Measurements from ENCODE around the gene BAMBI. TPM values are rescaled to one million over a fixed set of nuclear protein-coding genes. Genes with fewer than 3 reads are reported as not detected.
A peak's percentile ranks its signal among the peaks of the same experiment; 100 is the strongest.

The BAMBI gene, protein sequence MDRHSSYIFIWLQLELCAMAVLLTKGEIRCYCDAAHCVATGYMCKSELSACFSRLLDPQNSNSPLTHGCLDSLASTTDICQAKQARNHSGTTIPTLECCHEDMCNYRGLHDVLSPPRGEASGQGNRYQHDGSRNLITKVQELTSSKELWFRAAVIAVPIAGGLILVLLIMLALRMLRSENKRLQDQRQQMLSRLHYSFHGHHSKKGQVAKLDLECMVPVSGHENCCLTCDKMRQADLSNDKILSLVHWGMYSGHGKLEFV
- total RNA-seq (1.2 TPM), polyA plus RNA-seq (under 1 TPM in 1 of 4 donors, not detected in 3; 0.20 TPM)

DNA sequence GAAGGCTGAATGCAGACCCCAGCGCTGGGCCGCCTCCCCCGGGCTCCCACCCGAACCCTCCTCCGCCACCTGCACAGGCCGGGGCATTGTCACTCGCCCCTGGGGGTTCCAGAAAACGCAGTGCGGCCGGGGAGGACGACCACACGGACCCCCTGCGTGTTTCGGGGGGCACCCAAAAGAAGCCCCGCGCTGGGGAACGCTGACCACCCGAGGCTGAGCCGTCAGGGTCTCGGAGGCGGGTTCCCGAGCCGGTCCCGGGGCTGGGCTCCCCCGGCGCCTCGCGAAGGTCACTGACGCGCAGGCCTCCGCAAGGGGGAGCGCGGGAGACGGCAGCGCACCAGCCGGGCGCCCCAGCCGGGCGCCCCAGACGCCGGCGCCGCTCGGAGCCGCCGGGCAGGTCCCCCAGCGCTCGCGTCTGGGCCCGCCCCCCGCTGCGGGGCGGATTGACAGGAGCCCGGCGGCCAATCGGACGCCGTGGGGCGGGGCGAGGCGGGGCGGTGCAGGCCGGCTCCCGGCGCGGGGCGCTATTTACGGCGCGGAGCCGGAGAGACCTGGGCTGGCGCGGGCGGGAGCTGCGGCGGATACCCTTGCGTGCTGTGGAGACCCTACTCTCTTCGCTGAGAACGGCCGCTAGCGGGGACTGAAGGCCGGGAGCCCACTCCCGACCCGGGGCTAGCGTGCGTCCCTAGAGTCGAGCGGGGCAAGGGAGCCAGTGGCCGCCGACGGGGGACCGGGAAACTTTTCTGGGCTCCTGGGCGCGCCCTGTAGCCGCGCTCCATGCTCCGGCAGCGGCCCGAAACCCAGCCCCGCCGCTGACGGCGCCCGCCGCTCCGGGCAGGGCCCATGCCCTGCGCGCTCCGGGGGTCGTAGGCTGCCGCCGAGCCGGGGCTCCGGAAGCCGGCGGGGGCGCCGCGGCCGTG lies at the start of gene BAMBI:
Gene BAMBI, plus strand, starts transcription at position 554 of the 920 bp plus-strand sequence. CDS start 377 bp downstream, outside the sequence.
- ATAC-seq (ENCODE audit: low read depth in 2 of 2) (peak; percentile 95 to 97), DNase-seq (peak; percentile 76 to 91 (median 83))
- Histone ChIP-seq H3K4me1 (ENCODE audit: control insufficient read depth, insufficient read depth, low read length, poor library complexity, severe bottlenecking) (peaks cover 32% of the 10 kb centered on the region), H3K27me3 (ENCODE audit: control insufficient read depth, insufficient read depth, low read length) (peaks cover 56% of the 10 kb centered on the region), H3K9me3 (ENCODE audit: control insufficient read depth in 2 of 2, low read length in 2 of 2) (no peaks in the 10 kb centered on the region), H3K36me3 (ENCODE audit: control insufficient read depth, insufficient read depth, low read length) (no peaks in the 10 kb centered on the region), H3K4me3 (ENCODE audit: low read depth, low read length) (peak within 1 kb of the TSS; percentile 78), H3K27ac (ENCODE audit: insufficient read depth, low read length, poor library complexity, severe bottlenecking) (no peak within 1 kb of the TSS)
- H3K4me3 Mint-ChIP-seq, result peak within 1 kb of the TSS; percentile 83 to 91 (median 87)
- H3K9me3 Mint-ChIP-seq, result peaks cover 0 to 4% (median 0%) of the 10 kb centered on the region in 7 donors
- H3K27me3 Mint-ChIP-seq, result peaks cover 77% of the 10 kb centered on the region
- peaks cover 11 to 30% (median 22%) of the 10 kb centered on the region in 4 donors for H3K4me1 Mint-ChIP-seq
- no peaks in the 10 kb centered on the region for H3K36me3 Mint-ChIP-seq
- peak within 1 kb of the TSS in 2 of 3 donors; percentile 1 to 47 for H3K27ac Mint-ChIP-seq

DNA sequence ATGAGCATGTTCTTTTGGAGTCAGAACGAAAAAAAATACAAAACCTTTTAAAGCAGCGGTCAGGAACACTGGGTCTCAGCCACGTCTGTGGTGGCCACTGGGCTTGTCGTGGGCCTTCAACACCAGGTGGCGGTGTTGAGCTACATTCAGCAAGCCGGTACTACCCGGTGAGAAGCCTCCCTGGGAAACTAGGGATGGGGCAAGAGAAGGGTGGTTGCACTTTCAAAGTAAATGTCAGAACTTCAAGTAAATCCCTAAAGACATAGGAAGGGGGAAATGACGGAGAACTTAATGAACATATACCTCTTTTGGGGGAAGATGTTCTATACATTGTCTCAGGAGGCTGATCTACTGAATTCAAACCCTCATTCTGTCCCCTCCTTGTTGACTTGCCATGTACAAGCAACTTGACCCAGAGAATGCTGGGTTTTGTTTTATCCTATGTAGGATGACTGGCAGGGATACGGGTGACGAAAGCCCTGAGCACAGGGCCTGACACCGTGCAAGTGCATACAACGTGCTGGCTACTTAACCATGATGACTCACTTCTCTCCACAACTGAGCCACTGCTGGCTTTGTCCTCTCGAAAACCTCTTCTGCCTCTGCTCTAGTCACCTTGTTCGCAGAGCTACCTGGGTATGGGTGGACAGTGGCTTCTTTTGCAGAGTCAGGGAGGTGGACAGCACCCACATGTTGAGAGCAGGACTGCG lies 49.0 kb upstream of the BAMBI start:
- ATAC-seq (ENCODE audit: low read depth in 2 of 2), result peak; percentile 51 to 70

DNA sequence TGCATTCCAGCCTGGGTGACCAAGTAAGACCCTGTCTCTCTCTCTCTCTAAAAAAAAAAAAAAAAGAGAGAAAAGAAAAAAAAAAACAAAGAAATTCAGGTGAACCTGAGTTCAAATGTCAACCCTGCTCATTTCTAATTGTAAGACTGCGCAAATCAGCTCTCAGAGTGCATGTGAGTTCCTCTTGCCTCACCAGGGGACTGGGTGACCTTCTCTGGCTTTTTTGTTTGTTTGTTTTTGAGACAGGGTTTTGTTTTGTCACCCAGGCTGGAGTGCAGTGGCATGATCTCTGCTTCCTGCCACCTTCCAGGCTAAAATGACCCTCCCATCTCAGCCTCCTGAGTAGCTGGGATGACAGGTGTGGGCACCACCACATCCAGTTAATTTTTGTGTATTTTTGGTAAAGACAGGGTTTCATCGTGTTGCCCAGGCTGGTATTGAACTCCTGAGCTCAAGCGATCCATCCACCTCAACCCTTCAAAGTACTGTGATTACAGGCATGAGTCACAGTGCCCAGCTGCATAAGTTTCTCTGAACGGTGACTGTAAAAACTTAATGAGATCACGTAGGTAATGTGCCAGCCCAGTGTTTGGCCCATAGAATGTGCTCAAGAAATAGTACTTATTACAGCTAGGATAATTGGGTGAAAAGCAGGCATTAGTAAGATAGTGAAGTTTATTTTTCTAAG lies 45.3 kb upstream of the BAMBI start:
- H3K4me3 ChIP-seq (ENCODE audit: low read depth, low read length), result no peak overlapping the region
- ATAC-seq (ENCODE audit: low read depth in 2 of 2), result no peak

More for the DNA sequence above, 49.0 kb upstream of the BAMBI start:
- Mint-ChIP-seq H3K4me3 (no peak overlapping the region), H3K9me3 (peaks cover 0 to under 1% (median 0%) of the 10 kb centered on the region in 7 donors), H3K4me1 (peaks cover 5 to 10% (median 8%) of the 10 kb centered on the region in 4 donors), H3K27me3 (peaks cover 28% of the 10 kb centered on the region), H3K36me3 (no peaks in the 10 kb centered on the region), H3K27ac (no peak overlapping the region)
- peak; percentile 44 to 67 (median 46) for DNase-seq
- H3K4me1 ChIP-seq (ENCODE audit: control insufficient read depth, insufficient read depth, low read length, poor library complexity, severe bottlenecking), result peaks cover 5% of the 10 kb centered on the region
- no peak overlapping the region for H3K27ac ChIP-seq (ENCODE audit: insufficient read depth, low read length, poor library complexity, severe bottlenecking)
- no peaks in the 10 kb centered on the region for H3K9me3 ChIP-seq (ENCODE audit: control insufficient read depth in 2 of 2, low read length in 2 of 2)
- no peaks in the 10 kb centered on the region for H3K36me3 ChIP-seq (ENCODE audit: control insufficient read depth, insufficient read depth, low read length)
- H3K4me3 ChIP-seq (ENCODE audit: low read depth, low read length), result no peak overlapping the region
- H3K27me3 ChIP-seq (ENCODE audit: control insufficient read depth, insufficient read depth, low read length), result no peaks in the 10 kb centered on the region

DNA sequence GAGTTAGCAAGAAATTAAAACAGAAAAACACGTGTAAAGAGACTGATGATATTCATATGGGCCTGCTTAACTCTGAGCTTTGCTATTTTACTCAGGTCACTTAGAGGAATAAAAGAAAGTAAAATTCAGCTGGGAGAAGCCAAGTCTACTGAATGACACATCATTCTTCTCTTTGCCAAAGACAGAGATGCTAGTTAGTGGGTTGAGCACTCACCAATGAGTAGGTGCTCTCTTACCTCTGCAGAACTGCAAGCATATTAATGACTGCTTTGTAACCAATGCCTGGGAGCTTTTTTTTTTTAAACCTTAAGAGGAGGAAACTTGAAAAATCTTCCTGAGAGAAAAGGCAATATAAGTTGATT lies 44.8 kb upstream of the BAMBI start:
- Mint-ChIP-seq H3K9me3 (peaks cover 0 to 7% (median 0%) of the 10 kb centered on the region in 7 donors), H3K4me3 (no peak overlapping the region), H3K27me3 (peaks cover 39% of the 10 kb centered on the region), H3K4me1 (peaks cover 4 to 9% (median 5%) of the 10 kb centered on the region in 4 donors), H3K36me3 (no peaks in the 10 kb centered on the region), H3K27ac (no peak overlapping the region)
- Histone ChIP-seq H3K27me3 (ENCODE audit: control insufficient read depth, insufficient read depth, low read length) (no peaks in the 10 kb centered on the region), H3K27ac (ENCODE audit: insufficient read depth, low read length, poor library complexity, severe bottlenecking) (no peak overlapping the region), H3K9me3 (ENCODE audit: control insufficient read depth in 2 of 2, low read length in 2 of 2) (no peaks in the 10 kb centered on the region), H3K4me1 (ENCODE audit: control insufficient read depth, insufficient read depth, low read length, poor library complexity, severe bottlenecking) (peaks cover 5% of the 10 kb centered on the region), H3K4me3 (ENCODE audit: low read depth, low read length) (no peak overlapping the region), H3K36me3 (ENCODE audit: control insufficient read depth, insufficient read depth, low read length) (no peaks in the 10 kb centered on the region)
- no peak for ATAC-seq (ENCODE audit: low read depth in 2 of 2)
- no peak for DNase-seq

More for the DNA sequence above, 45.3 kb upstream of the BAMBI start:
- peaks cover 0 to 7% (median 0%) of the 10 kb centered on the region in 7 donors for H3K9me3 Mint-ChIP-seq
- peaks cover 4 to 9% (median 5%) of the 10 kb centered on the region in 4 donors for H3K4me1 Mint-ChIP-seq
- H3K36me3 Mint-ChIP-seq, result no peaks in the 10 kb centered on the region
- H3K27me3 ChIP-seq (ENCODE audit: control insufficient read depth, insufficient read depth, low read length), result no peaks in the 10 kb centered on the region
- no peaks in the 10 kb centered on the region for H3K36me3 ChIP-seq (ENCODE audit: control insufficient read depth, insufficient read depth, low read length)
- H3K27ac ChIP-seq (ENCODE audit: insufficient read depth, low read length, poor library complexity, severe bottlenecking), result no peak overlapping the region
- peaks cover 34% of the 10 kb centered on the region for H3K27me3 Mint-ChIP-seq
- H3K27ac Mint-ChIP-seq, result peak overlapping the region in 1 of 3 donors; percentile 40
- no peaks in the 10 kb centered on the region for H3K9me3 ChIP-seq (ENCODE audit: control insufficient read depth in 2 of 2, low read length in 2 of 2)
- H3K4me3 Mint-ChIP-seq, result no peak overlapping the region
- peaks cover 5% of the 10 kb centered on the region for H3K4me1 ChIP-seq (ENCODE audit: control insufficient read depth, insufficient read depth, low read length, poor library complexity, severe bottlenecking)
- no peak for DNase-seq

DNA sequence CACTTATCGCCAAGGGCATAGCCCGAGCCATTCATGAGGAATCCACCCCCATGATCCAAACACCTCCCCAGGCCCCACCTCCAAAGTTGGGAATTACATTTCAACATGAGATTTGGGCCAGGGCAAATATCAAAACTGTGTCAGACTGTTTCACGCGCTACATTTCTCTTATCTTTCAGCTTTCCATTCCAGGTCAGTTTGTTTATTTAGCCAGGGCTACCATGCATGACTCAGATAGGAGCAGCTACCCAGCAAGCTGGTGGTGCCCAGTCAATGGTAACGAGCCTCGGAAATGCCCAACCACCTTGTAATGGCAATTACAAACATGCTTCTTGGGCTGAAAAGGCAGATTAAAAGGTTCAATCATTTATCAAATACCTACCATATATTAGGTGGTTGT lies 43.6 kb upstream of the BAMBI start:
- H3K27ac Mint-ChIP-seq, result no peak overlapping the region
- H3K36me3 Mint-ChIP-seq, result no peaks in the 10 kb centered on the region
- no peak overlapping the region for H3K4me3 ChIP-seq (ENCODE audit: low read depth, low read length)
- H3K4me1 Mint-ChIP-seq, result peaks cover 0 to under 1% (median 0%) of the 10 kb centered on the region in 4 donors
- H3K27me3 ChIP-seq (ENCODE audit: control insufficient read depth, insufficient read depth, low read length), result no peaks in the 10 kb centered on the region
- DNase-seq (no peak), ATAC-seq (ENCODE audit: low read depth in 2 of 2) (no peak)
- peaks cover 0 to 7% (median 2%) of the 10 kb centered on the region in 7 donors for H3K9me3 Mint-ChIP-seq
- H3K27ac ChIP-seq (ENCODE audit: insufficient read depth, low read length, poor library complexity, severe bottlenecking), result no peak overlapping the region
- no peaks in the 10 kb centered on the region for H3K36me3 ChIP-seq (ENCODE audit: control insufficient read depth, insufficient read depth, low read length)
- peaks cover 36% of the 10 kb centered on the region for H3K27me3 Mint-ChIP-seq
- H3K4me3 Mint-ChIP-seq, result no peak overlapping the region
- H3K9me3 ChIP-seq (ENCODE audit: control insufficient read depth in 2 of 2, low read length in 2 of 2), result peaks cover 0 to 2% of the 10 kb centered on the region in 2 experiments
- H3K4me1 ChIP-seq (ENCODE audit: control insufficient read depth, insufficient read depth, low read length, poor library complexity, severe bottlenecking), result no peaks in the 10 kb centered on the region

DNA sequence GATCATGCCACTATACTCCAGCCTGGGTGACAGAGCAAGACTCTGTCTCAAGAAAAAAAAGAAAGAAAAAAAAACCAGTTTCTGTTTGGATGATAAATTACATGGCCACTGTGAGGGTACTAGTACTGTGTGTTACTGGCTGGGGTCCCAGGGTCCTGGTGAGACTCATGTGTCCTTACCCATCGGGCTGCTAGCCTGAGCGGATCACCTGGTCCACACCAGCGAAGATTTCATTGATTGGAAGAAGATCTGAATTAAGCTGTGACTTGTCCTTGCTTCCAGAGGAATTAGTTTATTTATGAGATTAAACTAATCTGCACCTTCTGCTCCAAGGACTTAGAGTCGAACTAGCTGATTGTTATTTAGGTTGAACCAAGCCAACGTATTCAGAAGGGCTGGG lies 40.0 kb upstream of the BAMBI start:
- no peaks in the 10 kb centered on the region for H3K4me1 ChIP-seq (ENCODE audit: control insufficient read depth, insufficient read depth, low read length, poor library complexity, severe bottlenecking)
- peaks cover 22% of the 10 kb centered on the region for H3K27me3 Mint-ChIP-seq
- H3K27ac ChIP-seq (ENCODE audit: insufficient read depth, low read length, poor library complexity, severe bottlenecking), result no peak overlapping the region
- no peak overlapping the region for H3K4me3 ChIP-seq (ENCODE audit: low read depth, low read length)
- no peaks in the 10 kb centered on the region for H3K27me3 ChIP-seq (ENCODE audit: control insufficient read depth, insufficient read depth, low read length)
- H3K9me3 Mint-ChIP-seq, result peaks cover 0 to 16% (median 2%) of the 10 kb centered on the region in 7 donors
- no peaks in the 10 kb centered on the region for H3K36me3 ChIP-seq (ENCODE audit: control insufficient read depth, insufficient read depth, low read length)
- no peak overlapping the region for H3K4me3 Mint-ChIP-seq
- no peak overlapping the region for H3K27ac Mint-ChIP-seq
- DNase-seq (no peak), ATAC-seq (ENCODE audit: low read depth in 2 of 2) (no peak)
- peaks cover 0 to 2% of the 10 kb centered on the region in 2 experiments for H3K9me3 ChIP-seq (ENCODE audit: control insufficient read depth in 2 of 2, low read length in 2 of 2)
- H3K36me3 Mint-ChIP-seq, result no peaks in the 10 kb centered on the region
- no peaks in the 10 kb centered on the region for H3K4me1 Mint-ChIP-seq

DNA sequence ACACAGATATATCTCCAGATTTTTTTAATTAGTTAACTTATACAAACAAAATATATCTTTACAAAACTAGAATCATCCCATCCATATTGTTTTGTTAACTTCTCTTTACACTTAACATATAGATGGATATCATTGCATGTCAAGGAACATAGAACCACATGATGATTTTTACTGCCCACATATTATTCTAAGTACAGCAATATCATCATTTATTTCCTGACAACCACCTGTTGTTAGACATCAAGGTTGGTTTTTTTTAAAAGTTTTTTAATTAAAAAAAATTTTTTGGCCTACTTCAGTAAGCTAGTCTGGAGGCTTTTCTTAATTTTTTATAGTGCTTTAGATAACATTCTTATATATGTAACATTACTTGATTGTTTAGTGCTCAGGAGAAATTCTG lies 38.9 kb upstream of the BAMBI start:
- H3K4me3 Mint-ChIP-seq, result no peak overlapping the region
- H3K27me3 Mint-ChIP-seq, result peaks cover 21% of the 10 kb centered on the region
- H3K4me1 Mint-ChIP-seq, result no peaks in the 10 kb centered on the region
- H3K36me3 Mint-ChIP-seq, result no peaks in the 10 kb centered on the region
- peaks cover 0 to 2% of the 10 kb centered on the region in 2 experiments for H3K9me3 ChIP-seq (ENCODE audit: control insufficient read depth in 2 of 2, low read length in 2 of 2)
- H3K4me1 ChIP-seq (ENCODE audit: control insufficient read depth, insufficient read depth, low read length, poor library complexity, severe bottlenecking), result no peaks in the 10 kb centered on the region
- H3K27ac ChIP-seq (ENCODE audit: insufficient read depth, low read length, poor library complexity, severe bottlenecking), result no peak overlapping the region
- no peak for ATAC-seq (ENCODE audit: low read depth in 2 of 2)
- H3K27me3 ChIP-seq (ENCODE audit: control insufficient read depth, insufficient read depth, low read length), result no peaks in the 10 kb centered on the region
- H3K9me3 Mint-ChIP-seq, result peaks cover 0 to 16% (median 2%) of the 10 kb centered on the region in 7 donors
- H3K36me3 ChIP-seq (ENCODE audit: control insufficient read depth, insufficient read depth, low read length), result no peaks in the 10 kb centered on the region
- no peak for DNase-seq
- no peak overlapping the region for H3K27ac Mint-ChIP-seq
- no peak overlapping the region for H3K4me3 ChIP-seq (ENCODE audit: low read depth, low read length)

Data from CD4-positive, CD25-positive, alpha-beta regulatory T cell (primary cell).